ENCODE results near the gene GAL3ST2.

- TF ChIP-seq ZFP30 (CRISPR knock-in tag; IDR thresholded peaks at IDR 0.05) (no peak), CREB5 (CRISPR knock-in tag; IDR thresholded peaks at IDR 0.05; ENCODE audit: low read depth) (no peak), RARB (CRISPR knock-in tag; IDR thresholded peaks at IDR 0.05) (no peak), PATZ1 (CRISPR knock-in tag; IDR thresholded peaks at IDR 0.05; ENCODE audit: borderline replicate concordance) (no peak), ZNF8 (CRISPR knock-in tag; IDR thresholded peaks at IDR 0.05) (no peak), TOX (CRISPR knock-in tag; IDR thresholded peaks at IDR 0.05; ENCODE audit: borderline replicate concordance) (no peak), BACH2 (CRISPR knock-in tag; IDR thresholded peaks at IDR 0.05; ENCODE audit: borderline replicate concordance) (no peak), OSR1 (CRISPR knock-in tag; IDR thresholded peaks at IDR 0.05) (no peak), CSRNP3 (CRISPR knock-in tag; IDR thresholded peaks at IDR 0.05) (no peak), ARNTL (CRISPR knock-in tag; IDR thresholded peaks at IDR 0.05; ENCODE audit: borderline replicate concordance, low read depth) (no peak), ESRRG (CRISPR knock-in tag; IDR thresholded peaks at IDR 0.05) (no peak), PPARA (CRISPR knock-in tag; IDR thresholded peaks at IDR 0.05; ENCODE audit: borderline replicate concordance) (no peak), GLIS3 (CRISPR knock-in tag; IDR thresholded peaks at IDR 0.05) (no peak), ZFP3 (CRISPR knock-in tag; IDR thresholded peaks at IDR 0.05) (no peak)
These were observed 4.5 kb upstream of the GAL3ST2 start for GRCh38 chr2:241772063-241772499.

Measured in SK-N-SH treated with all-trans-retinoic acid at 6 μM for 48 hours (cell line).